ENCODE measurements around the gene SMC1A.

The SMC1A gene

GRCh38 chrX:53357799-53358530 lies 64.5 kb downstream of the SMC1A start:
- no peak overlapping the region for H3K4me3 ChIP-seq (ENCODE audit: low read depth in 1 of 5, low read length in 5 of 5)
- no peaks in the 10 kb centered on the region for H3K9me3 ChIP-seq (ENCODE audit: control insufficient read depth in 5 of 5, low read length in 5 of 5)
- peaks cover 0 to 1% (median 0%) of the 10 kb centered on the region in 5 donors for H3K36me3 ChIP-seq (ENCODE audit: control insufficient read depth in 5 of 5, insufficient read depth in 5 of 5, low read length in 5 of 5)
- no peak overlapping the region for H3K27ac ChIP-seq (ENCODE audit: low read depth, low read length)
- no peak overlapping the region for H3K9ac ChIP-seq (ENCODE audit: low read length in 5 of 5)
- H3K4me1 ChIP-seq (ENCODE audit: control insufficient read depth in 5 of 5, insufficient read depth in 5 of 5, low read length in 5 of 5): no peaks in the 10 kb centered on the region
- H3K27me3 ChIP-seq (ENCODE audit: control insufficient read depth in 5 of 5, insufficient read depth in 4 of 5, low read length in 5 of 5): peaks cover 0 to 10% (median 7%) of the 10 kb centered on the region in 5 donors

GRCh38 chrX:53356186-53356585 lies 66.3 kb downstream of the SMC1A start:
- no peak overlapping the region for H3K27ac ChIP-seq (ENCODE audit: low read depth, low read length)
- H3K9me3 ChIP-seq (ENCODE audit: control insufficient read depth in 5 of 5, low read length in 5 of 5): peaks cover 3 to 7% (median 6%) of the 10 kb centered on the region in 5 donors
- no peak overlapping the region for H3K9ac ChIP-seq (ENCODE audit: low read length in 5 of 5)
- H3K27me3 ChIP-seq (ENCODE audit: control insufficient read depth in 5 of 5, insufficient read depth in 4 of 5, low read length in 5 of 5): peaks cover 0 to 10% (median 7%) of the 10 kb centered on the region in 5 donors
- H3K36me3 ChIP-seq (ENCODE audit: control insufficient read depth in 5 of 5, insufficient read depth in 5 of 5, low read length in 5 of 5): no peaks in the 10 kb centered on the region
- H3K4me1 ChIP-seq (ENCODE audit: control insufficient read depth in 5 of 5, insufficient read depth in 5 of 5, low read length in 5 of 5): no peaks in the 10 kb centered on the region
- no peak overlapping the region for H3K4me3 ChIP-seq (ENCODE audit: low read depth in 1 of 5, low read length in 5 of 5)

DNA sequence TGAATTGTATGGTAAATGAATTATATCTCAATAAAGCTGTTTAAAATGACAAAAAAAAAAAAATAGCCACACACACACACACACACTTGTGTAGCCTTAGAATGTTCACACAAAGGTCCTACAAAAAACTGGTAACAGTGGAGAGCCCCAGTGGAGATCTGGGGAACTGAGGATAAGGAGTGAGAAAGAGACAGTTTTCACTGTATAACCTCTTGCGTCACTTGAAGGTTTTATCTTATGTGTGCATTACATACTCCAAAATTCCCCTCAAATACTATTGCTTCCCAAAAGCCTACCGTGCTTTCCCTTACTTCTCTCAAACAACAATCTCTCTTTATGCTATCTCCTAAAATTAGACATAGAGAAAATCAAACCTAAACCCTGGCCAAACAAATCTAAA lies 67.8 kb downstream of the SMC1A start:
- Histone ChIP-seq H3K4me1 (ENCODE audit: control insufficient read depth in 5 of 5, insufficient read depth in 5 of 5, low read length in 5 of 5) (no peaks in the 10 kb centered on the region), H3K27me3 (ENCODE audit: control insufficient read depth in 5 of 5, insufficient read depth in 4 of 5, low read length in 5 of 5) (peaks cover 0 to 10% (median 7%) of the 10 kb centered on the region in 5 donors), H3K9me3 (ENCODE audit: control insufficient read depth in 5 of 5, low read length in 5 of 5) (peaks cover 5 to 8% (median 7%) of the 10 kb centered on the region in 5 donors), H3K27ac (ENCODE audit: low read depth, low read length) (no peak overlapping the region), H3K36me3 (ENCODE audit: control insufficient read depth in 5 of 5, insufficient read depth in 5 of 5, low read length in 5 of 5) (no peaks in the 10 kb centered on the region), H3K9ac (ENCODE audit: low read length in 5 of 5) (no peak overlapping the region), H3K4me3 (ENCODE audit: low read depth in 1 of 5, low read length in 5 of 5) (no peak overlapping the region)

GRCh38 chrX:53347948-53348347 lies 74.5 kb downstream of the SMC1A start:
- H3K9ac ChIP-seq (ENCODE audit: low read length in 5 of 5): no peak overlapping the region
- no peak overlapping the region for H3K4me3 ChIP-seq (ENCODE audit: low read depth in 1 of 5, low read length in 5 of 5)

GRCh38 chrX:53340852-53341645 lies 81.4 kb downstream of the SMC1A start:
- H3K9me3 ChIP-seq (ENCODE audit: control insufficient read depth in 5 of 5, low read length in 5 of 5): peaks cover 0 to 4% (median 3%) of the 10 kb centered on the region in 5 donors
- H3K27ac ChIP-seq (ENCODE audit: low read depth, low read length): no peak overlapping the region
- H3K9ac ChIP-seq (ENCODE audit: low read length in 5 of 5): no peak overlapping the region
- H3K4me3 ChIP-seq (ENCODE audit: low read depth in 1 of 5, low read length in 5 of 5): no peak overlapping the region
- no peaks in the 10 kb centered on the region for H3K4me1 ChIP-seq (ENCODE audit: control insufficient read depth in 5 of 5, insufficient read depth in 5 of 5, low read length in 5 of 5)
- H3K36me3 ChIP-seq (ENCODE audit: control insufficient read depth in 5 of 5, insufficient read depth in 5 of 5, low read length in 5 of 5): no peaks in the 10 kb centered on the region
- H3K27me3 ChIP-seq (ENCODE audit: control insufficient read depth in 5 of 5, insufficient read depth in 4 of 5, low read length in 5 of 5): peaks cover 0 to 13% (median 6%) of the 10 kb centered on the region in 5 donors

More at GRCh38 chrX:53347948-53348347, 74.5 kb downstream of the SMC1A start:
- Histone ChIP-seq H3K4me1 (ENCODE audit: control insufficient read depth in 5 of 5, insufficient read depth in 5 of 5, low read length in 5 of 5) (no peaks in the 10 kb centered on the region), H3K9me3 (ENCODE audit: control insufficient read depth in 5 of 5, low read length in 5 of 5) (peaks cover 5 to 13% (median 9%) of the 10 kb centered on the region in 5 donors), H3K27ac (ENCODE audit: low read depth, low read length) (no peak overlapping the region), H3K36me3 (ENCODE audit: control insufficient read depth in 5 of 5, insufficient read depth in 5 of 5, low read length in 5 of 5) (no peaks in the 10 kb centered on the region), H3K27me3 (ENCODE audit: control insufficient read depth in 5 of 5, insufficient read depth in 4 of 5, low read length in 5 of 5) (peaks cover 0 to 5% (median 0%) of the 10 kb centered on the region in 5 donors)

- Histone ChIP-seq H3K4me3 (ENCODE audit: low read depth in 1 of 5, low read length in 5 of 5) (no peak overlapping the region), H3K27ac (ENCODE audit: low read depth, low read length) (no peak overlapping the region), H3K27me3 (ENCODE audit: control insufficient read depth in 5 of 5, insufficient read depth in 4 of 5, low read length in 5 of 5) (peaks cover 6 to 22% (median 17%) of the 10 kb centered on the region in 5 donors), H3K9ac (ENCODE audit: low read length in 5 of 5) (no peak overlapping the region), H3K36me3 (ENCODE audit: control insufficient read depth in 5 of 5, insufficient read depth in 5 of 5, low read length in 5 of 5) (no peaks in the 10 kb centered on the region), H3K9me3 (ENCODE audit: control insufficient read depth in 5 of 5, low read length in 5 of 5) (peaks cover 0 to 3% (median 0%) of the 10 kb centered on the region in 5 donors), H3K4me1 (ENCODE audit: control insufficient read depth in 5 of 5, insufficient read depth in 5 of 5, low read length in 5 of 5) (no peaks in the 10 kb centered on the region)
Observed at GRCh38 chrX:53337101-53337500, 85.4 kb downstream of the SMC1A start.

DNA sequence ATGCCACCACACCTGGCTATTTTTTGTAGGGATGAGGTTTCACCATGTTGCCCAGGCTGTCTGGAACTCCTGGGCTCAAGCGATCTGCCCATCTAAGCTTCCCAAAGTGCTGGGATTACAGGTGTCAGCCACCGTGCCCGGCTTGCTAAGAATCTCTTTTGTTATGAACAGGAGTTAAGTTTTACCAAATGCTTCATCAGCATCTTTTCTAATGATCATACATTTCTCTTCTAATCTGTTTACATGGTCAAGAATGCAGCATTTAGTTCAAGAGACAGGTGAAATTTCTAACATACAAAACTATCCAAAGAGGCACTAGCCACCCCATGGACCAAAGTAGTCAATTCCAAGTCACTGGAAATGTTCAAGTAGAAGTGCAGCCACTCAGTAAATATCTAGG lies 88.6 kb downstream of the SMC1A start:
- peaks cover 0 to 2% (median 0%) of the 10 kb centered on the region in 5 donors for H3K9me3 ChIP-seq (ENCODE audit: control insufficient read depth in 5 of 5, low read length in 5 of 5)
- no peaks in the 10 kb centered on the region for H3K36me3 ChIP-seq (ENCODE audit: control insufficient read depth in 5 of 5, insufficient read depth in 5 of 5, low read length in 5 of 5)
- H3K27me3 ChIP-seq (ENCODE audit: control insufficient read depth in 5 of 5, insufficient read depth in 4 of 5, low read length in 5 of 5): peaks cover 4 to 29% (median 18%) of the 10 kb centered on the region in 5 donors
- H3K4me3 ChIP-seq (ENCODE audit: low read depth in 1 of 5, low read length in 5 of 5): no peak overlapping the region
- H3K9ac ChIP-seq (ENCODE audit: low read length in 5 of 5): no peak overlapping the region
- no peaks in the 10 kb centered on the region for H3K4me1 ChIP-seq (ENCODE audit: control insufficient read depth in 5 of 5, insufficient read depth in 5 of 5, low read length in 5 of 5)
- H3K27ac ChIP-seq (ENCODE audit: low read depth, low read length): no peak overlapping the region

- no peaks in the 10 kb centered on the region for H3K4me1 ChIP-seq (ENCODE audit: control insufficient read depth in 5 of 5, insufficient read depth in 5 of 5, low read length in 5 of 5)
- no peak overlapping the region for H3K27ac ChIP-seq (ENCODE audit: low read depth, low read length)
- peaks cover 0 to 2% (median 0%) of the 10 kb centered on the region in 5 donors for H3K9me3 ChIP-seq (ENCODE audit: control insufficient read depth in 5 of 5, low read length in 5 of 5)
- peaks cover 4 to 31% (median 18%) of the 10 kb centered on the region in 5 donors for H3K27me3 ChIP-seq (ENCODE audit: control insufficient read depth in 5 of 5, insufficient read depth in 4 of 5, low read length in 5 of 5)
- H3K9ac ChIP-seq (ENCODE audit: low read length in 5 of 5): no peak overlapping the region
- H3K36me3 ChIP-seq (ENCODE audit: control insufficient read depth in 5 of 5, insufficient read depth in 5 of 5, low read length in 5 of 5): no peaks in the 10 kb centered on the region
- no peak overlapping the region for H3K4me3 ChIP-seq (ENCODE audit: low read depth in 1 of 5, low read length in 5 of 5)
Observed at GRCh38 chrX:53332204-53332603, 90.2 kb downstream of the SMC1A start.

DNA sequence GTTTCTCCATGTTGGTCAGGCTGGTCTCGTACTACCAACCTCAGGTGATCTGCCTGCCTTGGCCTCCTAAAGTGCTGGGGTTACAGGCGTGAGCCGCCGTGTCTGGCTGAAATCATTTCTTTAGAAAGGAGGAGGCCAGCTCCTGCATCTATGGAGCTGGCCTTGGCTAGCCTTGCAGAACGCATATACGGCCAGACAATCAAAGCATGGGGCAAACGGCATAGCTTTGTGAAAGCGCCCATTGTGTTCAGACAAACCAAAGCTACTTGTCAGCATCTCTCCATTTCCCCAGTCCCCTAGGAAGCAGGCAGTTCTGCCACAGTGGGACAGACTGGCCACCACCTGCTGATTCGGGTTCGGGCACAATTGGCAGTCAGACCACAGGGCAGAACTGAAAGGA lies 92.1 kb downstream of the SMC1A start:
- Histone ChIP-seq H3K27me3 (ENCODE audit: control insufficient read depth in 5 of 5, insufficient read depth in 4 of 5, low read length in 5 of 5) (peaks cover 6 to 40% (median 27%) of the 10 kb centered on the region in 5 donors), H3K4me3 (ENCODE audit: low read depth in 1 of 5, low read length in 5 of 5) (no peak overlapping the region), H3K9ac (ENCODE audit: low read length in 5 of 5) (no peak overlapping the region), H3K4me1 (ENCODE audit: control insufficient read depth in 5 of 5, insufficient read depth in 5 of 5, low read length in 5 of 5) (no peaks in the 10 kb centered on the region), H3K36me3 (ENCODE audit: control insufficient read depth in 5 of 5, insufficient read depth in 5 of 5, low read length in 5 of 5) (no peaks in the 10 kb centered on the region), H3K27ac (ENCODE audit: low read depth, low read length) (no peak overlapping the region), H3K9me3 (ENCODE audit: control insufficient read depth in 5 of 5, low read length in 5 of 5) (no peaks in the 10 kb centered on the region)

GRCh38 chrX:53324803-53325202 lies 97.7 kb downstream of the SMC1A start:
- Histone ChIP-seq H3K27me3 (ENCODE audit: control insufficient read depth in 5 of 5, insufficient read depth in 4 of 5, low read length in 5 of 5) (peaks cover 18 to 47% (median 34%) of the 10 kb centered on the region in 5 donors), H3K36me3 (ENCODE audit: control insufficient read depth in 5 of 5, insufficient read depth in 5 of 5, low read length in 5 of 5) (no peaks in the 10 kb centered on the region), H3K9ac (ENCODE audit: low read length in 5 of 5) (no peak overlapping the region), H3K27ac (ENCODE audit: low read depth, low read length) (no peak overlapping the region), H3K9me3 (ENCODE audit: control insufficient read depth in 5 of 5, low read length in 5 of 5) (peaks cover 0 to 5% (median 2%) of the 10 kb centered on the region in 5 donors), H3K4me3 (ENCODE audit: low read depth in 1 of 5, low read length in 5 of 5) (no peak overlapping the region), H3K4me1 (ENCODE audit: control insufficient read depth in 5 of 5, insufficient read depth in 5 of 5, low read length in 5 of 5) (peaks cover 0 to 13% (median 11%) of the 10 kb centered on the region in 5 donors)
